Suprapubic skin (tissue), 3 donors: ENCODE measurements around the gene DIP2C.

Experiments
- CTCF ChIP-seq, 2 donors: fragments of 200-600 bp in 1 of 2; fragments of 450-650 bp in 1 of 2; sonication (generic) in 1 of 2; IDR thresholded peaks; one replicate each; pipeline ENCODE4 v1.5.1; 2016 to 2019; ENCODE audit warnings: antibody characterized with exemption in 2 of 2, mild to moderate bottlenecking in 1 of 2, moderate library complexity in 1 of 2
- EP300 ChIP-seq: sonication (generic); formaldehyde crosslinking; IDR thresholded peaks from one replicate; pipeline ENCODE4 v1.6.1; 2017; ENCODE audit warnings: antibody characterized with exemption
- POLR2A ChIP-seq, 2 donors: fragments of 450-650 bp; IDR thresholded peaks; one replicate each; pipeline ENCODE4 v1.6.1; 2017; ENCODE audit warnings: antibody characterized with exemption in 2 of 2, mild to moderate bottlenecking in 2 of 2, moderate library complexity in 2 of 2

- TF ChIP-seq POLR2A (IDR thresholded peaks at IDR 0.05) (no peak), CTCF (IDR thresholded peaks at IDR 0.05) (no peak), EP300 (no peak)
Observed at GRCh38 chr10:560314-560992, 129.0 kb downstream of the DIP2C start.
